OCI-LY7 (cell line): ENCODE measurements around the gene POLR2H.

Experiments used
- EZH2phosphoT487 ChIP-seq: fragments of 200-600 bp; sonication (generic); IDR thresholded peaks from 2 replicates; pipeline ENCODE4 v1.6.1; 2018; ENCODE audit warnings: low read depth, borderline replicate concordance, mild to moderate bottlenecking, mixed run types, antibody characterized with exemption, low read length, moderate library complexity, mixed read lengths
- TF ChIP-seq, protein P1 (sequence below): fragments of 200-600 bp; sonication (generic); conservative IDR thresholded peaks from 2 replicates; pipeline ENCODE4 v1.5.1; 2014; ENCODE audit warnings: mild to moderate bottlenecking, antibody characterized with exemption, low read length, moderate library complexity, mixed read lengths

DNA sequence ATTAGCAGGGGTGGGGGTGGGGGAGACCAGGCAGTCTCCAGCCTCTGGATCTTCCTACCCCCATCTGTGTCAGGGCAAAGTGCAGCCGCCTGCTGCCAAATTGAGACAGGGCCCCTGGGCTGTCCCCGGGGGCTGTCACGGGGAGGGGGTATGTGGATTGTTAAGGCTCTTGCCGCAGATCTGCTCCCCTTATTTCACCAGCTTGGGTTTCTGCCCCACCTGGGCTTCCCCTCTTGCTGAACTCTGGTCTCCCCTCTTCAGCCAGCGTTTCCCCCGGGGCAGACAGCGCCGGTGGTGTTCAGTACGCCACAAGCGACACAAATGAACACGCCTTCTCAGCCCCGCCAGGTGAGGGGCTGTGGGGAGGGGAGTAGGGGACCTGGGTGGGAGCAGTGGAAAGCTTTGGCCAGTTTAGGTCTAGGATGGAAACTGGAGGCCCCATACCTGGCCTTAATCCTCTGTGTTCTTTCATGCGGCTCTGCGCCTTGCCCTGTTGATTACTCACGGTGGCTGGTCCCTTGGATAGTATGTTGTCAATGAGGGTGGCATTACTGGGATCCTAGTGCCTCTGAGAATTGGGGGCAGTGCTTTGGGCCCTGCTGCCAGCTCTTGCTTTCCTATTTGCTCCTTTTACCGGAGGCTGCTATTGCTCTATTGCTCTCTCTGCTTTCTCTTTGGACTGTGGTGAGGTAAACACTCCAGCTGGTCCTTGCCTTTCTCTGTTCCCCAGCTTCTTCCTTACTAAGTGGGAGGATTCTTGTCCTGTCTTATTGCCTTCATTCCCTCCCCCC lies 45.4 kb upstream of the POLR2H start:
- TF ChIP-seq, protein P1, sequence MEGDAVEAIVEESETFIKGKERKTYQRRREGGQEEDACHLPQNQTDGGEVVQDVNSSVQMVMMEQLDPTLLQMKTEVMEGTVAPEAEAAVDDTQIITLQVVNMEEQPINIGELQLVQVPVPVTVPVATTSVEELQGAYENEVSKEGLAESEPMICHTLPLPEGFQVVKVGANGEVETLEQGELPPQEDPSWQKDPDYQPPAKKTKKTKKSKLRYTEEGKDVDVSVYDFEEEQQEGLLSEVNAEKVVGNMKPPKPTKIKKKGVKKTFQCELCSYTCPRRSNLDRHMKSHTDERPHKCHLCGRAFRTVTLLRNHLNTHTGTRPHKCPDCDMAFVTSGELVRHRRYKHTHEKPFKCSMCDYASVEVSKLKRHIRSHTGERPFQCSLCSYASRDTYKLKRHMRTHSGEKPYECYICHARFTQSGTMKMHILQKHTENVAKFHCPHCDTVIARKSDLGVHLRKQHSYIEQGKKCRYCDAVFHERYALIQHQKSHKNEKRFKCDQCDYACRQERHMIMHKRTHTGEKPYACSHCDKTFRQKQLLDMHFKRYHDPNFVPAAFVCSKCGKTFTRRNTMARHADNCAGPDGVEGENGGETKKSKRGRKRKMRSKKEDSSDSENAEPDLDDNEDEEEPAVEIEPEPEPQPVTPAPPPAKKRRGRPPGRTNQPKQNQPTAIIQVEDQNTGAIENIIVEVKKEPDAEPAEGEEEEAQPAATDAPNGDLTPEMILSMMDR: no peak
- no peak for TF ChIP-seq EZH2phosphoT487
